ENCODE results near the gene PAQR7.

DNA sequence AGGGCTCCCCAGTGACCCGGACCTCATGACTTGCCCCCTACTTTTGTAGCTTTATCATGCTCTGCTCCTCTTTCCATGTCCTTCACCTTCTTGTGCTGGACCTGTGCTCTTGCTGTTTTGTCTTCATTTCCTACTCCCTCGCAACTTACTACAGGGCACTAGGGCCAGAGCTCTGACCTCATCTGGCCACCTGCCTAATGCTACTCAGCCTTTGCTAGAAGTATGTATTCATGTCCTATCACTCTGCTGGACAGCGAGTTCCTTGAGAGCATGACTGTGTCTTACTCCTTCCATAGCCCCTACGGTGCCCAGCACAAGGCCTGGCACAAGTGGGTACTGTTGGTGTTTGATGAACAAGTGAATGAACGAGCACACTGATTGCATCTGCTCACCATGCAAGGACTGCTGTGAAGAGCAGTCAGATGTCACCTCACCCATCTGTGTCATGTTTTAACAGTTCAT, 53.8 kb downstream of the PAQR7 start:
- TF ChIP-seq CTCF (conservative IDR thresholded peaks at IDR 0.05), result no peak
- no peak for TF ChIP-seq ZFX (IDR thresholded peaks at IDR 0.05)
